Measurements from ENCODE around the gene HNRNPH2.

HNRNPH2 gene

DNA sequence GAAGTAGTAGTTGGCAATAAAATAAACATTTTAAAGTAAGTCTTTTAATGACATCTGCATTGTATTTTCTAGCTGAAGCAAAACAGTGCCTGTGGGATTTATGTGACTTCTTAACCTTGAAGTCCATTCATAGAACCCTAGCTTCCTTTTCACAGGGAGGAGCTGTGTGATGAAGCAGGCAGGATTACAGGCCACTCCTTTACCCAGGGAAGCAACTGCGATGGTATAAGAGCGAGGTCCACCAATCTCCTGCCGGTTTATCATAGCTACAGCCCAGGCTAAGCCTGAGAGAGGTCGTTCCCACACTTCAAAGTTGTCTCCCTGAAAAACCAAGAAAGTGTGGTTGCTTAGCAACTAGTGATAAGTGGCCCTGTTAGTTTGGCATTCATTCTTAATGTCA, 10.2 kb upstream of the HNRNPH2 start:
- DNase-seq: no peak

DNA sequence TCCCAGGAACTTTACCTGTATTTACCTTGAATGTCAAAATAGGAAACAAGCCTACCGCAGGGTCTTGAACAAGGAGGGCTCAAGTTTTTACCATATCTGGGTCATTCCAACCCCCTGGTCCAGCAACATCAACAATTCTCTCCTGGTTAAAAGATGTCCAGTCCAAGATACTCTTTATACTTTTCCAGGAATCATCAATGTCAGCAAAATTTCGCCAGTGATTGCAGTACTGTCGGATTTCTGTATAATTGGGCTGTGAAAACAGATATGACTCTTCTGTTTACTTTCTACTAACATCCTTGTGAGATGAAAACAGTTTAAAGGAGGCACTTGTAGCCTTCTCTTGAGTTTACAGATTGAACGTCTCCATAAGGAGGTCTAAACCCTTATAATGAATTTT, 9.3 kb upstream of the HNRNPH2 start:
- DNase-seq: no peak

DNA sequence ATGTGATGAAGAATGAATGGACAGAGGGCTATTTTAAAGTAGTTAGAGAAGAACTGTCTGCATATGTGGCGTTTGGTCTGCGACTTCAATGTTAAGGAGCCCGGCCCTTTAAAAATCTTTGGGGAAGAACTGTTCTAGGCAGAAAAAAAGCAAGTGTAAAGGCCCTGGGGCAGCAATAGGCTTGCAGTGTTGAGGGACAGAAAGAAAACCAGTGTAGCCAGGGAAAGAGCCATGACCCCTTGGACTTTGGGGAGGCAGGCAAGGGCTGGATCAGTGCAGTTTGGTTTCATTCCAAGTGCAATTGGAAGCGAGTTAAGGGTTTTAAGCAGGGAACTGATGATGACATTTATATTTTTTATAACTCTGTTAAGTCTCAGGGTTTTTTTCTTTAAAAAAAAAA, 8.2 kb upstream of the HNRNPH2 start:
- DNase-seq: no peak

DNA sequence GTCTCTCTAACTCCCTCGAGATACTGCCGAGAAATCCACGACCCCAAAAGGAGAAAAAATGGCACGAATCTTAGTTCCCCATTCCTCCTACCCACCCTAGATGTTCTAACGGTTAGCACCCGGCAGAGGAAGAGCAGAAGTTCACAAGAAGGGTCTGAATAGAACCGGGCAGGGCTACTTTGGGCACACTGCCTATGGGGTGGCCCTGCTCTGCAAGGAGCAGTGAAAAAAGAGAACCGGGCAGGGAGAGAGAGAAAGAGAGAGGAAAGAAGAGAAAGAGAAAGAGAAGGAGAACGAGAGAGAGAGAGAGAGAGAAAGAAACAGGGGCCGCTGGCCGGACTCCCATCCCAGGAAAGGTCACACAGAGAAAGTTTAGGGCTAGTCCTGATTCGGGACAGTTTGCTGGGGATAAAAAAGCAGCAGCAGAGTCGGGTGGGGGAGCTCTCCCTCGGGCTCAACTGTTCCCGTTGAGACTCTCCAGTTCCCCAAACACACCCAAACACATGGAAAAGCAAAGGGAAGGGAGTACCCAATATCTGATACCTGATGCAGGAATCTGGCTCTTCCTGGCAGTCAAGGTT, 765 bp upstream of the HNRNPH2 start:
- no peak for DNase-seq

DNA sequence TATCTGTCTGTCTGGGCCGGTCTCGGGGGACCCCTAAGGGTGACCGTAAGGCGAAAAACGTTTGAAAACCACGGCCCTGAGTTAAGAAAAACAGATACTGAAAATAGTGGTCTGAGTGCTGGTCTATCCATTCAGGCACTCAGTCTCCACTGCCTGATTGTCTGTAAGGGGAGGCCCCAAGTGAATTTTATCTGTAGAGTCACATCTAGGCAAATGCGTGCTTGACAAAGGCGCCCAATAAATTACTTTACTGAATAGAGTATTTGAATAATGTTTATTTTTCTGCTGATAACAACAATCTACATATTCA, 465 bp downstream of the HNRNPH2 start:
- no peak for DNase-seq

DNA sequence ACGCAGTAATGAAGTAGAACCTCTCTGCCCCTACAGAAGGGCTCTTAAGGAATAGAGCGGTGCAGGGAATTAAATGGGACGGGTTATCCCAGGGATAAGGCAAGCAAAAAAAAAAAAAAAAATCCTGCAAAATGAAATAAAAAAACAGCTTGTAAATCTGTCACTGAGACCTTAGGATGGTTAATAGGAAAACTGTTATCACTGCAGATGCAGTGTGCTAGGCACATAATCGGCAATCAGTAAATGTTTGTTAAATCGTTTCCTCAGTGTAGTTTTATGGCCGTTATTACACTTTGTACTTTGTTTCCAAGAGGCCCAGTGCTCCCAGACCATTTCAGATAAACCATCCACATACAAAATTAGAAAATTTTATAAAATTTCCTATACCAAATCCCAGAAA, 1.0 kb downstream of the HNRNPH2 start:
- DNase-seq: no peak

DNA sequence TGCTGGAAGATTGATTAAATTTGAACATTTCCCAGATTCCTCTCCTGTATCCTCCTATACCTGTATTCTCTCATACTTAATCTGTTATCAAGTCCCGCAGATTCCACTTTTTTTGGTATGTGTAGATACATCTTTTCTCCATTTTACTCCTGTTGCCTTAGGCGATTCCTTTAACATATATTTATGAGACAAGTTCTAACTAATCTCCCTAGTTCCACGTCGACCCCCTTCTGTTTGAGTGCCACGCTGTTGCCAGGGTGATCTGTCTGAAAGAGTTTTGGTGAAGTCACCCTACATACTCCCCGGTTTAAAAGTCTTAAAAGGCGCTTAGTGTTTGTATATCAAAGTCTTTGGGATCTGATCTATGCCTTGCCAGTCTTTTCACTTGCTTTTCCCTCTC, 2.4 kb downstream of the HNRNPH2 start:
- no peak for DNase-seq

DNA sequence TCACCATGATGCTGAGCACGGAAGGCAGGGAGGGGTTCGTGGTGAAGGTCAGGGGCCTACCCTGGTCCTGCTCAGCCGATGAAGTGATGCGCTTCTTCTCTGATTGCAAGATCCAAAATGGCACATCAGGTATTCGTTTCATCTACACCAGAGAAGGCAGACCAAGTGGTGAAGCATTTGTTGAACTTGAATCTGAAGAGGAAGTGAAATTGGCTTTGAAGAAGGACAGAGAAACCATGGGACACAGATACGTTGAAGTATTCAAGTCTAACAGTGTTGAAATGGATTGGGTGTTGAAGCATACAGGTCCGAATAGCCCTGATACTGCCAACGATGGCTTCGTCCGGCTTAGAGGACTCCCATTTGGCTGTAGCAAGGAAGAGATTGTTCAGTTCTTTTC, 4.0 kb downstream of the HNRNPH2 start:
- DNase-seq: no peak

DNA sequence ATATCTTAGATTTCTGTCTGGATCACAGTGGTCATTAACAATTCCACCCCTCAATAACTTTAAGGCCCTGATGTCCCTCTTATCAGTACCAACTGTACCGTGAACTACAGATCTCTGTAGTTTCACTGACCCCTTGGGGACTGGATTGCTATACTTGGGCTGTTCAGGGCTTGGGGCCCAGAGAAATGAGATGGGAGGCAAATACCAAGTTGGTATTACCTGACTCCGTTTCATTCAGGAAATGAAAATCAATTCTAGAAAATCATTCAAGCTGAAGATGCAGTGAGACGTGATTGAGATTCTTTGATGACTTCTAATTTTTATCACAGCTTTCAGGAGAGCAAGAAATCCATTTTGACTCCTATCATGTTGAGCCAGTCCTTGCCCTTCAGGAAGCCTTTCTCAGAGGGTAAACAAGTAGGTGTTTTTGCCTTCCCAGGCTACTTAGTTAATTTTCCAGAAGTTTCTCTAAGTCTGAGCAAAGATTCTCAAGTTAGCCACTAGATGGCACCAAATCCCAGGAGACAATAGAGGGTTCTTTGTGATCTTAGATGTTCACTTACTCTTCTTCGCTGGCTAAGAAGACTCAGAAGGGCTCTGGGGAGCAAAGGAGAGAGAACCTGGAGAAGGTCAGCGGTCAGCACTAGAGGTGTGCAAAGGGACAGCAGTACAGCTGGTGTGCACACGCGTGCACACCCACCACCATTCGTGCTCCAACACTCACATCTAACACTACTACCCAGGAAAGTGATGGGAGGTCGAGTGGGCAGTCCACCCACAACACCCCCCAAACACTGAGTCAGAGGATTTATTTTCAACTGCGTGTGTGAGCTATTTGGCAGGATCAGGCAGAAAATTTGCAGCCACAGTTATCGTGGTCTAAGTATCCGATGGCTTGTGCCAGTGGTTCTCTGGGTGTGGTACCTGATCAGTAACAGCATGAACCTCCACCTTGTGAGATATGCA, 7.4 kb downstream of the HNRNPH2 start:
- peak in 1 of 2 experiments; percentile 7 for DNase-seq

DNA sequence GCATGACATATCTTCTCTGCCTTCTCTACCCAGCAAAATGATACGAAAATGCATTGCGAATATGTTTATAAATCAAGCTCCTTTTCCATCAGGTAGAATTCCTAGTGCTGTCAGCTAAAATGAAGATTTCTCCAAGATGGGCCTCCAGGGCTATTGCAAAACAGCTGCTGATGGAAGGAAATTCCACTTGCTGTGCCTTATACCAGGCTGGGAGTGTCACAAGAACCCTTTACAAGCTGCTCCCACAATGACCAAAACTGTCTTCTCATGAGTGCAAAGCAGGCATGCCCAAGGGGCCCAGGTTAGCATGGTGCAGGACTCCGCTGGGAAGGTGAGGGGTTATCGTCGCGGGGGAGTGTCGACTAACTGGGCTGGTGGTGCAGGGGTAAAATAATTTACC, 8.7 kb downstream of the HNRNPH2 start:
- DNase-seq: no peak

DNA sequence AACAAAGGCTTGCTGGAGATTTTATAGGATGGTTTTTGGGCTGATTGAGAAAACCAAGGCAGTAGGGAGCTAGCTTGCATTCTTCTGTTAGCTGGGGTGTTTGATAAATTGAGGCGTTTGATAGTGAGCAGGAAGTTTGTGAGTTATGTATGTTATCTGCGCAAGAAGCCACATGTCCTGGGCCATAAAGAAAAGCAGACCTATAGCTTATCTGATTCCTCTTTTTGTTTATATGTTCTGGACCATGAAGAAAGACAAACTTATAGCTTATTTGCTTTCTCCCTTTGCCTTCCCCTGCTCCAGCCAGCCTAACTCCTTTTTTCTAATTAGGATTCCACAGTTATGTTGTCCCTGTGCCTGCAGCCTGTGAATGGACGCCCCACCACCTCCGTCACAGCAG, 9.2 kb downstream of the HNRNPH2 start:
- DNase-seq: no peak

DNA sequence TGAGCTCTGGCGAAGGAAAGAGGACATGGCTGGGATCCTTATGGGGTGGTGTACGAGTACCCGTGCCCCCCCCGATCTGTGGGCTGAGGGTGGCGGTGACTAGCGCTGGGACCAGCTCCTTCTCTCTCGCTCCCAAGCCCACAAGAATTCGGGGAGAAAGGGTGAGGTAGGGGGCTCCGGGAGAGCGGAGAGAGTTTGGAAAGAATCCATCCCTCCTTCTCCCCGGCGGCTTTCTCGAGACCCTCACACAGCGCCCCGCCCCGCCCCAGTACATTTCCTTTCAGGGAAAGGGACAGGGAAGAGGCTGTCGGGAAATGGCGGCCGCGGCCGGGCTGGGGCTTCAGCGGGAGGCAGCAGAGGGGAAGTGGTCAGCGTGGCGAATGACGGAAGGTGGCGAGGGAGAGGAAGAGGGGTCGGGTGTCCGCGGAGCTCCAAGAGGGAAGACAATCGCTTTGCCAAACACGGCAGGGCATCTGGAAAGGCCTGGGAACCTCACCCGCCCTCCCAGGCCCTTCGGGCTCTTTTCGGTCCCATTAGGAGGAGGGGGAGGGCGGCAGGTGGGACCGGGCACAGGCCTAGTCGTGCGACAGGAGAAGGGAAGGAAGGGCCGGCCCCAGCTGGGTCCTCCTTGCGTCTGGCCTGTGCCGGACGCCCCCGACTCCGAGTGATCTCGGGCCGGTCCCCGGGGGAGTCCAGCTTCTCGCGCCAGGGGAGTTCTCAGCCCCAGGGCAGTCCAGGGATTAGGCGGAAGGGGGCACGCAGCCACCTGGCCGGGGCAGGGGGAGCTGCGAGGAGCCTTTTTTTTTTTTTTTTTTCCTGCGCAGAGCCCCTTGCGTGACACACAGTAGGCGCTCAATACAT, 10.2 kb downstream of the HNRNPH2 start:
- no peak for DNase-seq

DNA sequence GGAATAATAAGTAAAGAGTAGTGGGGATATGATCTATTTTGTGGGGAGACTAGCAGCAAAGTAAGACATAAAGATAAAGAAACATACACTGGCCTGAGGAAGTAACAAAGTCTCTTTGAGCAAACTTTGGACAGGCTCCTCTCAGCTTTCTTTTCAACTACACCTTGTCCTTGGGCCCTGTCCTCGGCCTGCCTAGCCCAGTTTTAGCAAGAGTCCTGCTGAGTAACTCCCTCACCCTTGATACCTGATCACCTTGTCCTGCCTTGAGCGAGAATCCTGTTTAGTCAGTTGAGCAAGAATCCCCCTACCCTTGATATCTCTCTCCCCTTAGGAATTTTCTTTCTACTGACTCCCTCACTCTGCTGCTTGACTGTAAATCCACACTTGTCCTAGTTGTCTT, 11.5 kb downstream of the HNRNPH2 start:
- DNase-seq: no peak

DNA sequence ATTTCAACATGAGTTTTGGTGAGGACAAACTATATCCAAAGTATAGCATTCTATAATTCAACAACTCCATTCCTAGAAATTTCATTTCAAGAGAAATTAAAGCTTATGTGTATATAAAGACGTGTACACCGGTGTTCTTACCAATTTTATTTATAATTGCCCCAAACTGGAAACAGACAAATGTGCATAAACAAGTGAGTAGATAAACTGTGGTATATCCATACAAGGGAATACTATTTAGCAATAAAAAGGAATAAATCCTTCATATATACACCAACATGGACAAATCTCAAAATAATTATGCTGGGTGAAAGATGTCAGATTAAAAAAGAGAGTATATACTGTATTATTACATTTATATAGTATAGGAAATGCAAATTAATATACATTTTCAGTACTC, 19.9 kb downstream of the HNRNPH2 start:
- no peak for DNase-seq

DNA sequence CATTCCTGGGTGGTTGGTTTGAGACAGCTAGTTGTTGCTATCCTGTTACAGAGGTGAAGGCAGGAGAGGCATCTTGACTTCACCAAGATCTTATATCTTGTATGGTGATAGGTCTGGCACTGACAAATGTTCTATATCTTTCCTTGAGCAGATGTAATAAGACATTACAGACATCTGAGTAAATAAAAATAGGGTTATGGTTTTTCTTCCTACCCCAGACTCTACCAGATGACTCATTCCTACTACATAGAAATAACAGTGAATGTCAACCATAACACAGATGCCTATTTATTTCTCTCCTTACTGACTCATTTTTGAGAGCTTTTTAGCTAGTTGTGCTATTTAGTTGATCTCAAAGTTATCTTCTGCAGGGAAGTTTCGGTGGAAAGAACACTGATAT, 21.9 kb downstream of the HNRNPH2 start:
- DNase-seq: no peak

DNA sequence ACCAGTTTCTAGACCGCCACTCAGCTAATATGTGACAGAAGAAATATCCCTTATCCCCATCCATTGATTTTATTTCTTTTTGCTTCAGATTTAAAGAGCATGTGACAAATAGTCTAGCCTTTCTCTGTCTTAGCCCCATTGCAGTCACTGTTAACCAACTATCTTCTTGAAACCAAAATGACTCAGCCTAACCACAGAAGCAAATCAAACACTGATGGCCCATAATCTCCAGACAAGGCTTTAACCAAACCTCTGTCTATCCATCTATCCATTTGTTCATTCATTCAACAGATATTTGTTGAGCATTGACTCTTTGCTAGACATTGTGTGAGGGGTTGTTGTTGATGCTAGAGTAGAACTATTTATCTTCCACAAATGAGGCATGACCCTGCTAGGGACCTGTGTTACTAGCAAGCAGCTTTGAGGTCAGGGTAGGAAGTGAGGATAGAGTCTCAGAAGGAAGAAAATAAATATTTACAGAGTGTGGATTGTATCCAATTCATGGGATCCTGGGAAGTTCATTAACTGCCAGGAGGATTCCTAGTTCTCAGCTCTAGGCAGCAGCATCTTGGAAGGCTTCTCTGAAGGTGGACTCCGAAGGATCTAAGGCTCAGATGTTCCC, 22.5 kb downstream of the HNRNPH2 start:
- no peak for DNase-seq

DNA sequence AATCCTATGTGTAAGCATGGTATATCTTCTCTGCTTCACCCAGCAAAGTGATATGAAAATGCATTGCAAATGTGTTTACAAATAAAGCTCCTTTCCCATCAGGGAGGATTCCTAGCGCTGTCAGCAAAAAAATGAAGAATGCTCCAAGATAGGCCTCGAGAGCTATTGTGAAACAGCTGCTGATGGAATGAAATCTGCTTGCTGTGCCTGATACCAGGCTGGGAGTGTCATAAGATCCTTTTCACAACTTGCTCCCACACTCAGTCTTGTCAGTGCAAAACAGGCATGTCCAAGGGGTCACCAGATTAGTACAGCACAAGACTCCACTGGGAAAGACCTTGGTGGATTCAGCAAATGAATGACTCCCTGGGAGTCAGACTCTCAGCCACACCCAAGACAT, 34.1 kb downstream of the HNRNPH2 start:
- no peak for DNase-seq

DNA sequence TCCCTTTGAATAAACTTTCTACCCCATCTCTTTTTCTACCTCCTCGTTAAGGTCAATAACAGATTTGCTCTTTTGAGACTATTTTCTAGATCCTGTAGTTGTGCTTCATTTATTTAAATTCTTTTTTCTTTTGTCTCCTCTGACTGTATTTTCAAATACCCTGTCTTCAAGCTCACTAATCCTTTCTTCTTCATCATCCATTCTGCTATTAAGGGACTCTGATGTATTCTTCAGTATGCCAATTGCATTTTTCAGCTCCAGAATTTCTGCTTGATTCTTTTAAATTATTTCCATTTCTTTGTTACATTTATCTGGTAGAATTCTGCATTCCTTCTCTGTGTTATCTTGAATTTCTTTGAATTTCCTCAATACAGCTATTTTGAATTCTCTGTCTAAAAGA, 41.3 kb downstream of the HNRNPH2 start:
- DNase-seq: no peak

DNA sequence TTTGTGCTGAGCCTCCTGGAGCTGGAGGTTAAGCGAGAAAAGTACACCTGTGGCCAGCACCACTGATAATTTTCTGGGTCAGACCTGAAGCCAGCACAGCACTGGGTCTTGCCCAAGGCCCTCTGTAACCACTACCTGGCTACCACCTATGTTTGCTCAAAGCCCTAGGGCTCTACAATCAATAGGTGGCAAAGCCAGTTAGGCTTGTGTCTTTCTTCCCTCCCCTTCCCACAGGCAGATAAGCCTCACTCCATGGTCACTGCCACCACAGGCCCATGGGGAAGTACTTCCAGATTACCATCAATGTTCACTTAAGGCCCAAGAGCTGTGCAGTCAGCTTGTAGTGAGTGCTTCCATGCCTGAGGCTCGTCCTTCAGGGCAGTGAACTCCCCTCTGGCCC, 42.1 kb downstream of the HNRNPH2 start:
- no peak for DNase-seq

DNA sequence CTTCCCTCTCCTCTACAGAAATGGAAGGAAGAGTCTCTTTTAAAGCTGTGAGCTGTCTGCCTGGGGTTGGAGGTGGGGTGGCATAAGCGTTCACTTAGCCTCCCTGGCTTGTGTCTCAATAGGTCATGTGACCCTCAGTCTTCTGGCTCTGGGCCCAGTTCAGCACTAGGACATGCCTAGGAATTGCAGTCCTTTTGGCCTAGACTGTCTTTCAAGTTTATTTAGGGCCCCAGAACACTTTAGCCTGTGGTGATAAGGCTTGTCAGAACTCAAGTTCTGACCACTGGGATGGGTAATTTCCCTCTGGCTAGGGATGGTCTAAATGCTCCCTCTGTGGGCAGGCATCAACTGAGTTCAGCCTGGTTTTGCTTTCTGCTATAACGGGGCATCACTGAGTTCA, 42.9 kb downstream of the HNRNPH2 start:
- no peak for DNase-seq

DNA sequence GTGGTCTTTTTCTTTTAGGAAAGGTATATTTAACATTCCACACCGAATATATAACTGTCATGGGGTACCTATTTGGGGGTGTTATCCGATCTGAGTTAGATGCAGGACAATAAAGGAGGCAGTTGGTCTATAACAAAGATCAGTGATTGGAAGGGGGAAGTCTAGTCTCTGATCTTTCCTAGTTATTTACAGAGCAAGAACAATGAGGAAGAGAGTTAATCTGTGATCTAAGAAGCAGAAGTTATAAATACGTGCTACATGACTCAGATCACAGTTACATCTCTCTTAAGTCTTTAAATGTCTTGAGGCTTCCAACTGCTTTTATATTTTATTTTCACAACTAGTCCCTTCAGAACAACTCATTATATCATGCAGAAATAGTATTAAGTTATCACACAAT, 44.0 kb downstream of the HNRNPH2 start:
- DNase-seq: no peak

DNA sequence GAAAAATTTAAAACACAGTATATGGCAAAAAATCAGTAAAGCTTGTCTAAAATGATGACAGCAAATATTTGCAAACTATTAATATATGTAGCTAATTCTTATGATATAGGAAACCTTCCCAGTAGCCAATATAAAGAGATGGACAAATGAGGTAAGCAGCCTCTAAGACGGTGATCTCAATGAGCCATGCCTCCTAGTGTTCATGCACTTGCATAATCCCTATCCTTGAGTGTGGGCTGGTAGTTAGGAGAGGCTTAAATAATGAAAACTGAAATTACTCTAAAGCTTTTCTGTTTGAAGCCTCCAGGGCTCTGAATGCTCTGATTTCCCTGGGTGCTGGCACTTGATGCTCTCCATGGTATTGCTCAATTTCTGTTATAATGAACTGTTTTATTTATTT, 52.6 kb downstream of the HNRNPH2 start:
- DNase-seq: no peak

DNA sequence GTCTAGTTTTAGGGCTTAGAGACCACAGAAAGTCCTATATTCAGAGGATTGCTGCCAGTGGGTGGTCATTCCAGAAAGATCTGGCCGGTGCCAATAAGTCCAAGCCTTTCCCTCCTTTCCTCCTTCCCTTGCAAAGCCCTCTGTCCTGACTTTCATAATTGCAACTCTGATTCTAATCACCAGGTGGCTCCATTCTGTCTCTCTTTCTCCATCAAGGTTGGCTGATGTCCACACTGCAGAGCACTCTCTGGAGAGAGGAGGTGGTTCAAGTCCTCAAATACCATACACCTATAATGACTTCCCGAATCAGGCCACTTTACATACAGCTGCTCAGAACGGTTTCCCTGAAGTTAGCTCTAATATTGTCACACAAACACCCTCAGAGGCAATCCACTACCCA, 54.9 kb downstream of the HNRNPH2 start:
- DNase-seq: peak in 1 of 2 experiments; percentile 0

All from SW 1271 (cell line).